Spinal cord (tissue), 10 donors: ENCODE data around the gene TBC1D10A. TPM values are rescaled to one million over a fixed set of nuclear protein-coding genes. Genes with fewer than 3 reads are reported as not detected.

Experiments used
- DNase-seq, 6 donors: peaks; one replicate each; pipeline versions ENCODE4 v3.0.0 to v3.0.0-alpha.2; 2013 to 2015; ENCODE audit warnings: low spot score in 6 of 6, low read depth in 4 of 6
- H3K27ac ChIP-seq: one replicate; pipeline ENCODE4 v1.5.1; 2013; ENCODE audit warnings: low read depth, low read length, control low read depth
- H3K27me3 ChIP-seq: one replicate; pipeline ENCODE4 v1.6.1; 2013; ENCODE audit warnings: low read length; ENCODE audit not compliant: control insufficient read depth, insufficient read depth
- H3K36me3 ChIP-seq: one replicate; pipeline ENCODE4 v1.6.1; 2013; ENCODE audit warnings: low read length; ENCODE audit not compliant: control insufficient read depth, insufficient read depth
- H3K4me1 ChIP-seq: one replicate; pipeline ENCODE4 v1.6.1; 2013; ENCODE audit warnings: low read length; ENCODE audit not compliant: control insufficient read depth, insufficient read depth
- H3K4me3 ChIP-seq: one replicate; pipeline ENCODE4 v1.5.1; 2013; ENCODE audit warnings: low read depth, low read length, control low read depth
- H3K9me3 ChIP-seq: one replicate; pipeline ENCODE4 v1.6.1; 2013; ENCODE audit warnings: low read length; ENCODE audit not compliant: control insufficient read depth, insufficient read depth
- WGBS: methylation state at CpG from one replicate; pipeline ENCODE4 v1.1.5; 2013; ENCODE audit warnings: missing lambda C conversion rate; ENCODE audit not compliant: insufficient coverage; 5-methylcytosine and 5-hydroxymethylcytosine counted together
- polyA plus RNA-seq, 2 donors: library from polyadenylated mRNA; unstranded; fragments of 120-200 nt; gene quantifications; one replicate each; pipeline ENCODE4 v1.2.1, GENCODE V29; 2013; ENCODE audit not compliant: insufficient read length in 2 of 2
- total RNA-seq, 2 donors: library from RNA; depleted of rRNA in 1 of 2; stranded (reverse); fragments of 120-200 nt in 1 of 2; fragments of >200 nt in 1 of 2; gene quantifications; one replicate each; pipeline versions ENCODE4 v1.2.3 to v1.2.4, GENCODE V29; 2013 to 2014
- donor health status: healthy.

Gene TBC1D10A
- total and polyA plus RNA-seq, 4 donors, result 9.1 to 24.5 (median 17.2) TPM

DNA sequence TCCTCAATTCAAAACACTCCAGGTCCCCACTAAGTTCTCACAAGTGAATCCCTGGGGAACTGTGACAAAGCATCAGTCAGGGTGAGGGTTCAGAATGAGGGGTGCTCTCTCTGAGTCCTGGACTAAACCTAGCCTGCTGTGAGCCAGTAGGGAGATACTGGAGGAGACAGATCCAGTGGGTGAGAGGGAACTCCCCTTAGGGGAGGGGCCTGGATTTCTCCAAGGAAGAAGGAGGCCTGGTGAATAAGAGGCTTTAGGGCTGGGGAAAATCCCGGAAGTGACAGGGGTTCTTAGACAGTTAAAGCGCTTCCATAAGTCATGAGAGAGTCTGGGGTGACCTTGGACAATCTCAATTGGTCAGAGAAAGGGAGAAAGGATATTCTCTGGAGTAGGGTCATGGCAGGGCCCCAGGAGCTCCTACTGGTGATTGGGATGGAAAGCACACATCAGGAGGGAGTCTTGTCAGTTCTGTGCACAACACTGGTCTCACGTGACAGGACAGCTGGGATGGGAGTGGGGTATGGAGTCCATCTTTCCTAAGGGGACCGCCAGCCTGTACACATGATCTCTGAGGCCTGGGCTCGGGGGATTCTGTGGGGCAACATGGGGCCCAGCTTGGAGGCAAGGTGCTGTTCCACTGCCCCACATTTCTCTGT, 1.5 kb downstream of the TBC1D10A start:
- no peak overlapping the region for H3K27ac ChIP-seq
- WGBS, result 87% methylated on average over 4 of the region's 5 CpGs
- peak overlapping the region; percentile 58 for H3K4me3 ChIP-seq
- DNase-seq, result no peak
- H3K27me3 ChIP-seq, result no peaks in the 10 kb centered on the region
- peaks cover 32% of the 10 kb centered on the region for H3K4me1 ChIP-seq
- H3K36me3 ChIP-seq, result peaks cover 5% of the 10 kb centered on the region
- H3K9me3 ChIP-seq, result no peaks in the 10 kb centered on the region

DNA sequence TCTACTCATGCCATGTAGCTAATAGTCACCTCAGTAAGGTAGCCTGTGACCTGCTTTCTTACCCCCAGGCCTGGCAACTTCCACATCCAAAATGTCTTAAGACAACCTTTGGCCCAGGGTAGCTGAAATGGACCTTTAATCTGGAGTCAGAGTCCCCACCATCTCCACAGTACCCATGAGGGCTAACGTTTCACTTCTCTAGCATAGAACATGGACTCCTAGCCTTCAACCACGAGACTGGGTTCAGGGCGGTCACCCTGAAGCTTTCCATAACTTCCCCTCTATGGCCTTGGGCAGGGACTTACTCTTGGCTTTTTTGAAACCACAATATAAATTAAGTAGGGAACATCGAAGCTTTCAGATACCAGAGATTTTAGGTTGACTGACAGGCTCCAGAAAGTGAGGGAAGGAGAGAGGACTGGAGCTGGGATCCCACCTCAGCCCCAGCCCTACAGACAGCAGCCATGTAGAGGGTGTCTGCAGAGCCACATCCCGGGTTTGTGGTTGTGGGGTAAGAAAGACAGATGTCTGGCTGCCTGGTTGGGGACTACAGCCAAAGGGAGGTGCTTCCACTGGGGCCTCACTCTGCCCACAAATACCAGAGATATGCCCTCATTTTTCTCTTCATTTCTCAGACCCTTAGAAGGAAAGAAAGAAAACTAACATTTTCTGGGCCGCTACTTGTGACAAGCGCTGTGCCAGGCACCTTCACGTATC, 2.6 kb downstream of the TBC1D10A start:
- no peak overlapping the region for H3K4me3 ChIP-seq
- WGBS, result 81% methylated on average over 3 of the region's 8 CpGs

DNA sequence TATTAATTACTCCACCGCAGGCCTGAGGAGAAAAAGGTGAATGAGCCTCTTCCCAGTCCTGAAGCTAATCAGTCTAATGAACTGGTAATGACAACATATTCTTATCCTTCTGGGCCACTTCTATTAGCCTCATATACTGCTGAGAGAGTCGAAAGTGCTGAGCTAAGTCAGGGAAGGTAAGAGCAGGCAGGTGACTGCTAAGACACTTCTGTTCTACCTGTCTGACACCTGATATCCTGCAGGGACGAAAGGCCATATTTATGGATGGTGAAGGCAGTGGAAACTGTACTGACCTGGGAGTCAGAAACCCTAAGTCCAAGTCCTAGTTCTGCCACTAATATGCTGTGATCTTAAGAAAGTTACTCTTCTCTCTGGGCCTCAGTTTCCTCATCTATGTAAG, 3.5 kb downstream of the TBC1D10A start:
- H3K4me1 ChIP-seq, result peaks cover 32% of the 10 kb centered on the region
- 88% methylated on average over 1 of the region's 3 CpGs for WGBS
- DNase-seq, result no peak

More for the DNA sequence above, 2.6 kb downstream of the TBC1D10A start:
- peaks cover 32% of the 10 kb centered on the region for H3K4me1 ChIP-seq
- no peaks in the 10 kb centered on the region for H3K27me3 ChIP-seq
- H3K36me3 ChIP-seq, result no peaks in the 10 kb centered on the region
- H3K9me3 ChIP-seq, result no peaks in the 10 kb centered on the region
- DNase-seq, result no peak
- no peak overlapping the region for H3K27ac ChIP-seq

DNA sequence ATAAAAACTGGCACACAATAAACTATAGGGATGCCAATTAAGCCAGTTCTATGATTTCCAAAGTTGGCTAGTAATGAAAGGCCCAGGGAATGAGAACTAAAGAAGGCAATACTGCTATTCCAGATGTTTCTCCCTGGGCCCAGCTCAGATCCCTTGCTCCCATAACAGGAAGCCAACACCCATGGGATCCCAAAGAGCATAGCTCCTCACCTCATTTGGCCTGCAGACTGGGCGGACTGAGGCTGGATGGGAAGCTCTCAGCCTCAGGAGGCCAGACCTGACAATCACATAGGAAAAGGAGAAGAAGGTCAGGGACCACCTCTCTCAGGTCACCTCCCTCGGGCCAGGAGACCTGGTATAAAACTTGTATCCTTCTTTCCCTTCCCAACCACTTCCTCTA, 5.3 kb downstream of the TBC1D10A start:
- Histone ChIP-seq H3K4me1 (peaks cover 27% of the 10 kb centered on the region), H3K36me3 (peaks cover 8% of the 10 kb centered on the region), H3K4me3 (no peak overlapping the region), H3K27me3 (no peaks in the 10 kb centered on the region), H3K9me3 (no peaks in the 10 kb centered on the region), H3K27ac (no peak overlapping the region)
- DNase-seq, result no peak
- WGBS, result 71% methylated on average over 1 of the region's 2 CpGs

More for the DNA sequence above, 3.5 kb downstream of the TBC1D10A start:
- Histone ChIP-seq H3K4me3 (no peak overlapping the region), H3K36me3 (peaks cover 3% of the 10 kb centered on the region), H3K27me3 (no peaks in the 10 kb centered on the region), H3K27ac (no peak overlapping the region), H3K9me3 (no peaks in the 10 kb centered on the region)

DNA sequence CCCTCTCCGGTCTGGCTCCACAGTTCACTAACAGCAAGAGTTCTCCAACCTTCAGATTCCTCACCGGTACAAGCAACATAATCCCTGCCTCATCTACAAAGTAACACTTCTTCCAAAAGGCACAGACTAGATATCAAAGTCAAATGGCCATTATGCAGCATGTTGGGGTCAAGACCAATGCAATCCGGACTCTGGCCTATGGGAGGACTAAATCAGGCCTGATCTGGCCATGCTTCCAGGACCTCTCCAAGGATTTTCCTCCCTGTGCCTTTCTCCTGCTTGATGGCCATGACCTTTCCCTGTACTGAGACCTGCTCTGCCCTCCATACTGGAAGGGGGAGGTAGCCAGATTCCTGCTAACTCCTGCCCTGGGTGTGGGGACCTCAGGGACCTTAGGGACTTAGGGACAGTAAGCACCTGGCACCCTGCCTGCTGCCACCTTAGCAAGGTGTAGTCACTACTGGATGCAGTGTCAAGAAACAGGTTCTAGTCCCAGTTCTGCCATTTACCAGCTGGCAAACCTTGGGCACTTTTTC, 6.7 kb downstream of the TBC1D10A start:
- no peak overlapping the region for H3K4me3 ChIP-seq
- WGBS, result 90% methylated on average over 3 of the region's 3 CpGs
- H3K9me3 ChIP-seq, result no peaks in the 10 kb centered on the region
- no peaks in the 10 kb centered on the region for H3K27me3 ChIP-seq
- H3K4me1 ChIP-seq, result peaks cover 15% of the 10 kb centered on the region
- no peak overlapping the region for H3K27ac ChIP-seq
- DNase-seq, result no peak
- H3K36me3 ChIP-seq, result peaks cover 9% of the 10 kb centered on the region

DNA sequence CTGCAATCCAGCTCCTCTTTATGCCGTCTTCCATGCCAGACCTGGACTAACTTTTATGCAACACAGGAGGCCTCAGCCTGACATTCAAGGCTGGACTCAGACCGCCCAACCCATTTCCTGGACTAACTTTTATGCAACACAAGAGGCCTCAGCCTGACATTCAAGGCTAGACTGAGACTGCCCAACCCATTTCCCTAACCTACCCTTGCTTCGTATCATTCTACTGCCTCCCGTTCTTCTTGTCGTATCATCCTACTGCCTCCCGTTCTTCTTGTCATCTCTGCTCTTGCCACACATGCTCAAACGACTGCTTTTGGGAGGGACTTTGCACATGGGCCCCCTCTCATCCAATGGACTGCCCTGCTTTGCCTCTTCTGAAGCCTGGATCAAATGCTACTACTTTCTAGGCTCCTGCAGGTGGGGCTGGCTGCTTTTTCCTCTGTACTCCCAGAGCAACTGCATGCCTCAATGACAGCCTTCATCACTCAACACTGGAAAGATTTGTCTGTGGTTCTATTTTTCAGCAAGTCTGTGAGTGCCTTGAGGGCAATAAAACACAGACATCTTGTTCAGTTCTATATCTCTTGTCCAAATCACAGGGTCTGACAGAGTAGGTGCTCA, 7.8 kb downstream of the TBC1D10A start:
- no peaks in the 10 kb centered on the region for H3K27me3 ChIP-seq
- H3K4me1 ChIP-seq, result peaks cover 7% of the 10 kb centered on the region
- 88% methylated on average over 7 of the region's 7 CpGs for WGBS
- H3K4me3 ChIP-seq, result no peak overlapping the region
- no peaks in the 10 kb centered on the region for H3K9me3 ChIP-seq
- no peak for DNase-seq
- H3K36me3 ChIP-seq, result peaks cover 9% of the 10 kb centered on the region
- H3K27ac ChIP-seq, result no peak overlapping the region

DNA sequence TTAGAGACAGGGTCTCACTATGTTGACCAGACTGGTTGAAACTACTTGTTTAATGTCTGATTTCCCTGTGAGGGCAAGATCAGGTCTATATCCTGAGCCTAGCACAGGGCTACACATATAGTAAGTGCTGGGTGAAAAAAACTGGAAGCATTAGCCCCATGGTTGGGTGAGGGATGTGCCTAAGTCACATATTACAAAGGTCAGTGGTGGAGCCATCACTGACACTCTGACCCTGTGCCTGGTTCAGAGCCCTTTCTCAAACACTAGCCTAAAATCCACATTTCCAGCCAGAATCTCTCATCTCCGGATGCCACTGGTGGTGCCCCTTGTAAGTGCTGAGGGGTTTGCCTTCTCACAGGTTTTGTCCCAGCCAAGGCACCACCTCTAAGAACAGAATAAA, 9.0 kb downstream of the TBC1D10A start:
- no peak for DNase-seq
- peaks cover 9% of the 10 kb centered on the region for H3K36me3 ChIP-seq
- H3K4me1 ChIP-seq, result peaks cover 7% of the 10 kb centered on the region
- H3K9me3 ChIP-seq, result no peaks in the 10 kb centered on the region
- H3K27me3 ChIP-seq, result no peaks in the 10 kb centered on the region
- no CpG with 5 or more reads among the region's 1 CpG for WGBS
- no peak overlapping the region for H3K4me3 ChIP-seq
- H3K27ac ChIP-seq, result no peak overlapping the region

DNA sequence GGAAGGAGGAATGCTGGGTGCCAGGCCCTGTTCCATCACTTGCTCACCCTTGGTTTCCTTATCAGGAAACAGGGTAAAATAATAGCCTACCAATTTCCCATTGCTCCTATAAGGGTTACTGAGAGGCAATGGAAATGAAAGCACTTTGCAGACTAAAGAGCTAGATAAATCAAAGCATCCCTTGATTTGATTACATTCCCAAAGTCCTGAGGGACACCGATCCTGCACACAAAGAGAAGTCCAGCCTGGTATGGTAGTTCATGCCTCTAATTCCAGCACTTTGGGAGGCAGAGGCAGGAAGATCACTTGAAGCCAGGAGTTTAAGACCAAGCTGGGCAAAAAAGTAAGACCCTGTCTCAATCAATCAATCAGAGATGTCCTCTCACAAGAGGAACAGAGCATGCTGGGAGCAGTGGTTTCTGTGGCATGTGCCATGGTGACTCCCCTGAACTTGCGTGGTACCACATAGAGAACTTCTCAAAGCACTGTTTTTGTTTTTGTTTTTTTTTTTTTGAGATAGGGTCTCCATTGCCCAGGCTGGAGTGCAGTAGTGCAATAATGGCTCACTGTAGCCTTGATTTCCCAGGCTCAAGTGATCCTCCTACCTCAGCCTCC, 10.7 kb downstream of the TBC1D10A start:
- no peaks in the 10 kb centered on the region for H3K9me3 ChIP-seq
- no peak overlapping the region for H3K27ac ChIP-seq
- peaks cover 9% of the 10 kb centered on the region for H3K36me3 ChIP-seq
- no peaks in the 10 kb centered on the region for H3K27me3 ChIP-seq
- no peak for DNase-seq
- 57% methylated on average over 1 of the region's 2 CpGs for WGBS
- H3K4me3 ChIP-seq, result no peak overlapping the region
- peaks cover 13% of the 10 kb centered on the region for H3K4me1 ChIP-seq

DNA sequence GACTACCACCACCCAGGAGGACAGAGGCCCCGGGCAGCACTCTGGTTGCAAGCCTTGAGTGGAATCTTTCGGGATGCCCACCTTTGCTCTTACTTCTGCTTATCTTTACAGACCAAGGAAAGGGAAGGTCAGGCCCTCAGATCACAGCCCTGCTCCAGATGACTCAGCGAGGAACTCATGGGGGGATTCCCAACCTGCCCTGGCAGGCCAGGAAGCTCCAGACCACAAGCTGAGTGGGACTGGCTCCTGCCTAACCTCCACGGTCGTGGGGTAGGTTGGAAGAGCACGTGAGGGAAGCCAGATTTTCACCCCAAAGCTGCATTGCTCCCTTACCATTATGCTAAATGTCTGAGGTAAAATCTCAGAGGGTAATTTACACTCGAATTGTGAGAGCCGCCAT, 11.8 kb downstream of the TBC1D10A start:
- no peaks in the 10 kb centered on the region for H3K9me3 ChIP-seq
- peaks cover 9% of the 10 kb centered on the region for H3K36me3 ChIP-seq
- H3K27ac ChIP-seq, result no peak overlapping the region
- H3K4me1 ChIP-seq, result peaks cover 23% of the 10 kb centered on the region
- H3K27me3 ChIP-seq, result no peaks in the 10 kb centered on the region
- 91% methylated on average over 4 of the region's 8 CpGs for WGBS
- no peak overlapping the region for H3K4me3 ChIP-seq
- no peak for DNase-seq
